Measurements from ENCODE around the gene ULBP1.
"Not testable (repeated sequence)": the region's sequence is repeated elsewhere in the genome, so short reads cannot be mapped to it uniquely, and the experiment has no call there.

Gene ULBP1

DNA sequence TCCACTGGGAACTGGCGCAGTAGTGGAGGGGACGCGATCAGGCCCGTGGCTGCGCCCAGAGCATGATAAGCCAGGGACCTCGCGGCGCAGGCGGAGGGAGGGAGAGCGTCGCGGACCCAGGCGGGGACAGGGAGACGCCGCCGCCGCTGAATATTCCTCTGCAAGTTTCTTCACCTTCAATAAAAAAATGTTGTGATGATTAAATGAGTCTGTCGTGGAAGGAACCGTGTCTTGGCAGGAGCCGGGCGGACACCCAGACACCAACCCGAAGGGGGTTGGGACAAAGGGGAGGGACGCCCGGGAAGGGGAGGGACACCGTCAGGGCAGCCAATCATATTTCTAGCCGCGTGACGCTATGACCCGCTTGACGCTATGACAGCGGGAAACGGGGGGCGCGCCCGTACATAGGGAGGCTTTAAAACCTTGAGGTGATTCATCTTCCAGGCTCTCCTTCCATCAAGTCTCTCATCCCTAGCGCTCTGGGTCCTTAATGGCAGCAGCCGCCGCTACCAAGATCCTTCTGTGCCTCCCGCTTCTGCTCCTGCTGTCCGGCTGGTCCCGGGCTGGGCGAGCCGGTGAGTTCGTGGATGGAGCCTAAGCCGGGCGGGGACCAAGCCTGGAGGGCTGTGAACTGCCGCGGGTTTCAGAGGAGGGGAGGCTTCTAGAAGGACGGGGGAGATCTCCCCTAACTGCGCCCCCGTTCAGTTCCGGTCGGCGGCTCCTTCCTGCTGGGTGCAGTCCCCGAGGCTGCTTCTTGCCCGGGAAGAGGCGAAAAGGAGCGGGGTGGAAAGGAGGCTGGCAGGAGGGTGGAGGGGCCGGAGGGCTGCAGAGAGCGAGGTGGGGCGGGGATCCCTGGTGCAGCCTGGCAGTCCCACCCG, 21.9 kb upstream of the ULBP1 start, which contains the start of gene ULBP2:
Gene ULBP2 (plus strand): TSS at position 432 of the 878 bp plus-strand sequence. CDS start 59 bp downstream, at position 491.
- Mint-ChIP-seq H3K27ac (peak within 1 kb of the TSS; percentile 94), H3K9me3 (no peaks in the 10 kb centered on the region), H3K36me3 (no peaks in the 10 kb centered on the region), H3K4me3 (peak within 1 kb of the TSS; percentile 92), H3K4me1 (peaks cover 16% of the 10 kb centered on the region), H3K27me3 (peaks cover 27% of the 10 kb centered on the region)

DNA sequence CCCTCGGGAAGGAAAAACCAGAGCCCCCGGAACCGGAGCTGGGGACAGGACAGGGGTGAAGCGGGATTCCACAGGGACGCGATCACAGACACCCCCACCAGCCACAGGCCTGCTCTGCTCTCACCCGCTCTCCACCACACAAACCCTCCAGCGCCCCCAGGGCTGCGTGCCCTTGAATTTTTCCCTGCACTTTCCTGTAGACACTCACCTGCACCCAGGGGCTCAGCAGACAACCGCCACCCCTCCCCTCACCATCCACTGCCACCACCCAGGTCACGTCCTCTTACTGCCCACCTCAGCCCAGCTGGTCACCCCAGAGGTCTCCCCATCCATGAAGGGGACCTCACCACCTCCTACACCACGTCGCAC, 21.3 kb upstream of the ULBP1 start:
- Mint-ChIP-seq H3K4me3 (peak overlapping the region; percentile 80), H3K27ac (no peak overlapping the region), H3K36me3 (no peaks in the 10 kb centered on the region), H3K4me1 (peaks cover 16% of the 10 kb centered on the region), H3K9me3 (no peaks in the 10 kb centered on the region), H3K27me3 (peaks cover 21% of the 10 kb centered on the region)

DNA sequence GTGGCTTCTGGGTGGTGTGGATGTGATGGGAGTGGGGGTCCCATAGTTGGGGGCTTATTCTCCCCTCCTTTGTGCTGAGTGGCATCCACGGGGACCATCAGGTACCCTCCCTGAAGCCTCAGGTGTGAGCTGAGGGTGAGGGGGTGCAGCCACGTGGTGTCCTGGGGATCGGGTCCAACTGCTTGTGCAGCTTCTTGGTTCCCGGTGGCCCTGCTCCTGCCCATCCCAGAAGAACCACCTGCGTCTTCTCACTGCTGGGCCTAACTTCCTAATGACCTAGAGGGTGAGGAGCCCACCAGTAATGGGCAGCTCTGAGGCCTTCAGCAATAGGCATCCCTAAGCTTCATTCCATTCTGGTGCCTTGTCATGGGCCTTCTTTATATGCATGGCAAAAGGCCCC, 20.4 kb upstream of the ULBP1 start:
- not testable (repeated sequence) for H3K9me3 Mint-ChIP-seq, H3K27ac Mint-ChIP-seq, H3K36me3 Mint-ChIP-seq
- Mint-ChIP-seq H3K4me3 (peak overlapping the region; percentile 80), H3K27me3 (peaks cover 19% of the 10 kb centered on the region), H3K4me1 (peaks cover 16% of the 10 kb centered on the region)

DNA sequence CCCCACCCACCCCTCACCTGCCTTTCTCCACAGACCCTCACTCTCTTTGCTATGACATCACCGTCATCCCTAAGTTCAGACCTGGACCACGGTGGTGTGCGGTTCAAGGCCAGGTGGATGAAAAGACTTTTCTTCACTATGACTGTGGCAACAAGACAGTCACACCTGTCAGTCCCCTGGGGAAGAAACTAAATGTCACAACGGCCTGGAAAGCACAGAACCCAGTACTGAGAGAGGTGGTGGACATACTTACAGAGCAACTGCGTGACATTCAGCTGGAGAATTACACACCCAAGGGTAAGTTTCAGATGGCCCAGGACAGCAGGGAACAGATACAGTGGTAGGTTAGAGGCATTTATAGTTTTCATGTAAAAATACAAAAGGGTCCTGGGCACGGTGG, 18.5 kb upstream of the ULBP1 start:
- H3K4me3 Mint-ChIP-seq, H3K9me3 Mint-ChIP-seq, H3K27ac Mint-ChIP-seq, H3K4me1 Mint-ChIP-seq, H3K36me3 Mint-ChIP-seq: not testable (repeated sequence)
- peaks cover 17% of the 10 kb centered on the region for H3K27me3 Mint-ChIP-seq

DNA sequence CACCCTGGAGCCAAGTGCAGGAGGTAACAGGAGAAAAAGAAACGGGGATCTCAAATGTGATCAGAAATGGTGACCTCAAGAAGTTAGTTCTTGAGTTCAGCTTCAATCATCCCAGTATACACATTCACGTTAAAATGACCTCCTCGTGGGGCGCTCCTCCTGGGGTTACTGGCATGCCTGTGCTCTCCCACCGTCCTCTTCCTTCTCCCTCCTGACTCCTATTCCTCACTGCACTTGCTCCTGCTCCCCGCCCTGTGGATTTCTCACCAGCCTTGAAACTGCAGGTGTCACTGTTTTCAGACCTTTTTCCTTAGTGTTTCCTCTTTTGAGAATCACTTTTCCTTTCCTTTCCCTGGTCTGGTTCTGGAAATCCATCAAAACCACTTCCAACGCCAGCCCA, 17.1 kb upstream of the ULBP1 start:
- H3K4me3 Mint-ChIP-seq, H3K27ac Mint-ChIP-seq, H3K9me3 Mint-ChIP-seq, H3K36me3 Mint-ChIP-seq, H3K4me1 Mint-ChIP-seq: not testable (repeated sequence)
- H3K27me3 Mint-ChIP-seq, result peaks cover 22% of the 10 kb centered on the region

DNA sequence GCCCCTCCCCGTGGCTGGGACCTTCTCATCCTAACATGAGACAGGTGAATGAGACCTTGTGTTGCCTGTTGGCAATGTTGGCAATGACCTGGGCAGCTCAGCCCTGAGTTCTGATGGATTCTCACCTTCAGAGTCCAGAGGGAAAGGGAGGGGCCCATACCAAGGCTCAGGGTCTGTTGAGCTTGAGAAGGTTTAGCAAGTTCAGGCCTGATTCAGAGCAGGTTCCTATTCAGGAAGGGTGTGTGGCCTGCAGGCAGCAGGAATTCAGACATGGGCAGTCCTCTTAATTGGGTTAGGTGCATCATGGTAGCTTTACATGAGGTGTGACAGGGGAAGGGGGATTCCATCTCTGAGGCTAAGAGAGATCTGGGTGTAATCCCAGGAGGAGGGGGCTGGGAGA, 16.2 kb upstream of the ULBP1 start:
- not testable (repeated sequence) for H3K27ac Mint-ChIP-seq, H3K36me3 Mint-ChIP-seq, H3K4me1 Mint-ChIP-seq, H3K9me3 Mint-ChIP-seq, H3K4me3 Mint-ChIP-seq
- H3K27me3 Mint-ChIP-seq, result peaks cover 30% of the 10 kb centered on the region

DNA sequence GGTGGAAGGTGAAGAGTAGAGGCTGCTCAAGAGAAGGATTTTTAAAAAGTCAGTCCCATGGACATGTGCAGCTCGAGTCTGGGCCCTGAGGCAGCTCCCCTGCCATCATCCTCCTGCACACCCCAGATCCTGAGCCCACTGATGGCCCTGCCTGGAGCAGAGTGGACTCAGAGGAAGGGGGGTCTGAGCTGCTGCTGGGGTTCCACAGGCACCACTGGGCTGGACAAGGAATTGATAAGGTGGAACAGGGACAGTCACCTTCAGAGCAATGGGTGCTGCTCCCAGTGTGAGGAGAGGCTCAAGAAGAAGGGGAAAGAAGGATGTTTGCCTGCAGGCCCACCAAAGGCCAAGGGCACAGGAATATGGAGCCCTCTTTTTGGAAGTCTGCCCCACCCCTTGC, 15.7 kb upstream of the ULBP1 start:
- H3K27ac Mint-ChIP-seq, result no peak overlapping the region
- H3K36me3 Mint-ChIP-seq, result no peaks in the 10 kb centered on the region
- H3K9me3 Mint-ChIP-seq, result no peaks in the 10 kb centered on the region
- no peaks in the 10 kb centered on the region for H3K4me1 Mint-ChIP-seq
- peaks cover 33% of the 10 kb centered on the region for H3K27me3 Mint-ChIP-seq
- H3K4me3 Mint-ChIP-seq, result no peak overlapping the region

DNA sequence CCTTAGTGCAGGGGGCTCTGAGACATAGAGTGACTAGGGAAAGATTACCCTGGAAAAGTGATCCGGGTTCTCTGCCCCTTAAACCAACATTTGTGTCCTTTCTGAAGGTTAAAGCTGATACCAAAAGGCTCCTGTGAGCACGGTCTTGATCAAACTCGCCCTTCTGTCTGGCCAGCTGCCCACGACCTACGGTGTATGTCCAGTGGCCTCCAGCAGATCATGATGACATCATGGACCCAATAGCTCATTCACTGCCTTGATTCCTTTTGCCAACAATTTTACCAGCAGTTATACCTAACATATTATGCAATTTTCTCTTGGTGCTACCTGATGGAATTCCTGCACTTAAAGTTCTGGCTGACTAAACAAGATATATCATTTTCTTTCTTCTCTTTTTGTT, 15.1 kb upstream of the ULBP1 start:
- Mint-ChIP-seq H3K27ac (no peak overlapping the region), H3K27me3 (peaks cover 37% of the 10 kb centered on the region), H3K4me3 (no peak overlapping the region), H3K36me3 (no peaks in the 10 kb centered on the region), H3K4me1 (no peaks in the 10 kb centered on the region), H3K9me3 (no peaks in the 10 kb centered on the region)

DNA sequence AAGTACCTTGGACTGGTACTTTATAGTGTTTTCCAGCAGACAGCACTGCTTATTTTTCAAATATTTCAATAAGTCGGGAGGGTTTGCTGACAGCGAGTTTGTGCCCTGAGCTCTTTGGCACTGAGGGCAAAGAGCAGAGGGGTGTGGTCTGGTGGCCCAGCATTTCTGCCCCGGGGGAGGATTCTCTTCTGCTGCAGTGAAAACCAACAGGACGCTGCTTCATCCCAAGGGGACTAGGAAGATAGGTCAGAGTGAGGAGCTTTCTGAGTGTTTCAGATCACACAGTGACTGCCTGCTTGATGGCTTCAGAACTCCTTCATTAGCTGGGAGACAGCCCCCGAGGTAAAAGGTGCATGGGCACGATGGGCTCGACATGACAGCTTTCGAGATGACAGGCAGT, 13.3 kb upstream of the ULBP1 start:
- peaks cover 42% of the 10 kb centered on the region for H3K27me3 Mint-ChIP-seq
- no peaks in the 10 kb centered on the region for H3K36me3 Mint-ChIP-seq
- H3K27ac Mint-ChIP-seq, result no peak overlapping the region
- H3K4me3 Mint-ChIP-seq, result no peak overlapping the region
- peaks cover 5% of the 10 kb centered on the region for H3K4me1 Mint-ChIP-seq
- H3K9me3 Mint-ChIP-seq, result no peaks in the 10 kb centered on the region

DNA sequence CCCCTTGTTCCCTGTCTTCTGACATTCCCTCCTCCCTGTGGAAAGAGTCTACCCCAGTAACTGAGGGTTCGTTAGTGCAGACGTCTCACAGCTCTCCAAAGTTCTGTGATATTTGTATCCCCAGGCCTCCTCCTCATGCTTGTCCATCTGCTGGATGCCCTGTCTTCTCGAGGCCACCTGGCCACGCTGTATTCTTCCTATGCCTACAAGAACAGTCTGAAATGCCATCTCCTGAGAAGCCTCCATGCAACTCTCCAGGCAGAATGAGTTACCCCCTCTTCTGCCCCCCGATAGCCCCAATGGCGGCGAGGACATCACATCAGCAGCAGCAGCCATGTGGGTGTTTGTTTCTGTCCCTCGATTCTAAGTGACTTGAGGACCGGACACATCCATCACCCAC, 12.6 kb upstream of the ULBP1 start:
- Mint-ChIP-seq H3K27me3 (peaks cover 48% of the 10 kb centered on the region), H3K4me1 (peaks cover 5% of the 10 kb centered on the region), H3K4me3 (no peak overlapping the region), H3K9me3 (no peaks in the 10 kb centered on the region), H3K36me3 (no peaks in the 10 kb centered on the region), H3K27ac (no peak overlapping the region)

DNA sequence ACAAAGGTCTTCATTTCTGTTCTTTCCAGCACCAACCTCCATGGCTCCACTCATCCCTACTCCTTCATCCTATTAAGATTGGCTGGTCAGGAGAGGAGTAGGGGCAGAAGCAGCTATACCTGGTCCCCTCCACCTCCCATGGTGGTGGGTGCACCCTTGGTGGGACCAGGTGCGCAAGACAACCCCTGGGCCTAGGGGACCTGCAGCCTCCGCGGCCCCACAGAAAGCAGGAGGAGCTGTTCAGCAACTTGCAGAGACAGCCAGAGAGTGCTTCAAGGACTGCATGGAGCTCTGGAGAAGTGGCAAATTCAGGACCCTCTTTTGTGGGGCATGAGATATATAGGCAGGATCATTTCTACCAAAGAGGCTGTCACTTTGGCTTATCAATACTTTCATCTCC, 12.1 kb upstream of the ULBP1 start:
- H3K36me3 Mint-ChIP-seq, result no peaks in the 10 kb centered on the region
- H3K4me1 Mint-ChIP-seq, result peaks cover 5% of the 10 kb centered on the region
- no peak overlapping the region for H3K27ac Mint-ChIP-seq
- H3K27me3 Mint-ChIP-seq, result peaks cover 51% of the 10 kb centered on the region
- H3K4me3 Mint-ChIP-seq, result no peak overlapping the region
- H3K9me3 Mint-ChIP-seq, result no peaks in the 10 kb centered on the region

DNA sequence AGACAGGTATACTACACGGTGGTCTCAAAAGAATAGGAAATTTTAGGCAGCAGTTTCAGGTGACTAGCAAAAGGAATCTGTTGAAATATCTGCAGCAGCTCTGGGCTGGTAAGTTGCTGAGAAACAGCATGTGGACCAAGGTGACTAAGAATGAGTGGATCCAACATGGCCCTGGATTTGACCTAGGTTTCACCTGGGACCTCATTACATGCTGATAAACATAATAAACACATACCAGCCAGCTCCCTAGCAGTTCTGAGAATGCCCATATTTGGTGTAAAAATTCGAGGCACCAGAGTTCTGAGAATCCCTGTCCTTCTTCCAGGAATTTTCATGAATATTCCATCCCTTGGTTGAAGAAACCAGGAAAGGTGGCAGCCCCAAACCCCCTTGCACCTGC, 10.4 kb upstream of the ULBP1 start:
- peaks cover 57% of the 10 kb centered on the region for H3K27me3 Mint-ChIP-seq
- not testable (repeated sequence) for H3K4me3 Mint-ChIP-seq, H3K4me1 Mint-ChIP-seq, H3K27ac Mint-ChIP-seq, H3K9me3 Mint-ChIP-seq, H3K36me3 Mint-ChIP-seq

DNA sequence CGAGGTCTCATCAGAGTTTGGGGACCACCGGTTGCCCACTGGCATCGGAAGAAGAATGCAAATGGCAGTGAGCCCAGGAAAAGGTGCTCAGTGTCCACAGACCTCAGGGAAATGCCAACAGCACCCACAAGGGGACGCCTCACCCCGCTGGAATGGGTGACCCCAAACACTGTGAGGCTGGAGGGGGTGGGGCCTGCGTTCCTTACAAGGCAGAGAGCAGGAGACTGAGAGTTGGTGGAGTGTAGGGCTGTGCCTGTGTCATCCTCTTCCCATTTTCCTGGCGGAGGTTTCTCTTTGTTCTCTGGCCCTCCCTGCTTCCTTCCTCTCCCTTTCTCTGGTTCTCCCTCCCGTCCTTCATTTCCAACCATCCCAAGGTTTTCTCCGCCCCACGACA, 9.8 kb upstream of the ULBP1 start:
- H3K27ac Mint-ChIP-seq, H3K9me3 Mint-ChIP-seq, H3K4me3 Mint-ChIP-seq, H3K4me1 Mint-ChIP-seq, H3K36me3 Mint-ChIP-seq: not testable (repeated sequence)
- H3K27me3 Mint-ChIP-seq, result peaks cover 55% of the 10 kb centered on the region

DNA sequence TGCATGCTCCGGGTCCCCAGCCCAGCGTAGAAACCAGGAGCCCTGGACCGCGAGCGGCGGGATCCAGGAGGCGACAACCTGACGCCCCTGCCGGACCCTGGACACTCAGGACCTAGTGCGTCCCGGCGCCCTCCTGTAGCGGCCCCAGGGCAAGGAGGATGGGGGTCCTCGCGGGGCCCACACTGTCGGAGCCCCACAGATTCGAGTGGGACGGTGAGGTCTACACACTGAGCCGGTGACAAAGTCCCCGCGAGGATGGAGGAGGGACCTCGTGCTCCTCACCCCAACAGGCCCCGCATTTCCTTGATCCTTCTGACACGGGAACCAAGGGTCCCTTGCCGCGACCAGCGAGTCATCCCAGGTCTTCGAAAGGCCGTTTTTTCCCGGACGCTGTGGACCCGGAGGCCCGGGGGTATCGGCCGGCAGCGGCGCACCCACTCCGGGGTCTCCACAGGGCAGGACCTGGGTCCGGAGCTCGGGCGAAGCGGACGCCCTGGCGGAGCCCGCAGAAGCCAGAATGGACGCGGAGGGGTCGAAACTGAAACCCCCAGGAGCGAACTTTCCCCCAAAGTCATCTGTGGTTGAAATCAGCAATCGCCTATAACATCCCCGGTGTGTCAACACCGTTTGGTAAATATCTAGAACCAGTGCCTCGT, 9.3 kb upstream of the ULBP1 start:
- not testable (repeated sequence) for H3K9me3 Mint-ChIP-seq, H3K4me1 Mint-ChIP-seq, H3K4me3 Mint-ChIP-seq, H3K27ac Mint-ChIP-seq, H3K36me3 Mint-ChIP-seq
- peaks cover 58% of the 10 kb centered on the region for H3K27me3 Mint-ChIP-seq

DNA sequence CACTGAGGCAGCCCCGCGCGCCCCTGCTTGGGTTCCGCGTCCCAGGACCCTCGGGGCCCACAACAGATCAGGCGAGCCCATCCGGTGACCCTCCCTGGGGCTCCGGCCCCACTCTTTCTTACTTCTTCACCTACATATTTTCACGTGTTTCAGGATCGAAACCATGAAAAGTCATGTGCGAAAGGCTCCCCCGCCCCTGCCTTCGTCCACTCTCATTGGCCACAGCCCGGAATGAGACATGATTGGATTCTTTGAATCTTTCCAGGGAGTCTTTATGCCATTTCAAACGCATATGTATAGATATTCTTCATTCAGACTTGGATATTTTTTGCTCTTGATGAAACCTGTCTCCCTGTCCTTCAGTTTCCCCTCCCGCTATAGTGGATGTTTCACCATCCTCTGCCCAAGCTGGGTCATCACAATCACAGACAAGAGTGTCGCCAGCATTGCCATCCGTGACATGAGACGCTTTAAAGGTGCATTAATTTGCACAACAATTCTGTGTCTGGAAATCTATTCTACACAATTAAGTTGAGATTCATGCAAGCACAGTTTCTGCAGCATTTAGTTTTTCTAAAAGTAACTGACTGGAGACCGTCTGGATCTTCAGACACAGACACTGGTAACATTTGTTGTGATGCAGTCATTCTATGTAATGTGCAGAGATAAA, 8.6 kb upstream of the ULBP1 start:
- H3K4me1 Mint-ChIP-seq, H3K36me3 Mint-ChIP-seq, H3K27ac Mint-ChIP-seq, H3K9me3 Mint-ChIP-seq: not testable (repeated sequence)
- Mint-ChIP-seq H3K4me3 (peak overlapping the region; percentile 72), H3K27me3 (peaks cover 55% of the 10 kb centered on the region)

DNA sequence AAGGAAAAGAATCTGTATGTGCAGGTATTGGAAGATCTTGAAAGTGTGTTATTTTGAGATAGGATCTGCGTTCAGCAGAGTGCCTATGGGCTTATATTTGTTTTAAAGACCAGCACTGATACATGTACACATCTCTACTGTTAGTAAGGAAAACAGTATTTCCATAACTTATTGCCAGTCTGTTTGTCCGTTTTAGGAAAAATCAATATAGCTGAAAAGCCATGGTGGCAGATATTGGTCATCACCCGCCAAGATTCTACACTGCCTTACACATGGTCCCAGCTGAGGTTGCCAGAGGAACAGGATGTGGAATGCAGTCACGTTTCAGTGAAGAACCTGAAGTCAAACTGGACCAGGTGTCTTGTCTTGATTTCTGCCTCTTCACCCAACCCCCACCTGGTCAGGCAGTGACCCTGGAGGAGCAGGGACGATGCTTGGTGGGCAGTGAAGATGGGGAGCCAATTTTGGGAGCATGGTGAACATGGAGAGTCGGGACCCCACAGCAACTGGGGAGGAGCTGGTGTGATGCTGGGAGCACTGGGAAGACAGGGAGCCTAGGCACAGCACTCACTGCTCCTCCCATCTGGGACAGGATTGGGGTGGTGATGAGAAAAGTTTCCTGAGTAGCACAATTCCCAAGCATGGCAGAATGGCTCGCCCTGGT, 8.0 kb upstream of the ULBP1 start:
- not testable (repeated sequence) for H3K4me1 Mint-ChIP-seq, H3K27ac Mint-ChIP-seq, H3K36me3 Mint-ChIP-seq, H3K9me3 Mint-ChIP-seq, H3K4me3 Mint-ChIP-seq
- H3K27me3 Mint-ChIP-seq, result peaks cover 53% of the 10 kb centered on the region
